Subcutaneous adipose tissue (tissue), 4 donors: Measurements from ENCODE around the gene NEK4. TPM values are rescaled to one million over a fixed set of nuclear protein-coding genes. Genes with fewer than 3 reads are reported as not detected.

ENCODE experiments used
- CTCF ChIP-seq: fragments of 450-650 bp; IDR thresholded peaks from one replicate; pipeline ENCODE4 v1.5.1; 2016; ENCODE audit warnings: low read depth, mild to moderate bottlenecking, control low read depth, antibody characterized with exemption, moderate library complexity
- total RNA-seq, 4 donors: library from RNA; depleted of rRNA; stranded (reverse); fragments of >200 nt; gene quantifications; one replicate each; pipeline ENCODE4 v1.1.0, GENCODE V29; 2016

Gene NEK4
- total RNA-seq, 4 donors from 2014 or later, result 9.0 to 18.4 (median 13.7) TPM

GRCh38 chr3:52792961-52793695, 22.4 kb upstream of the NEK4 start:
- no peak for TF ChIP-seq CTCF

GRCh38 chr3:52792413-52792812, 21.7 kb upstream of the NEK4 start:
- TF ChIP-seq CTCF, result no peak

GRCh38 chr3:52791928-52792327, 21.2 kb upstream of the NEK4 start:
- no peak for TF ChIP-seq CTCF

- no peak for TF ChIP-seq CTCF
These were observed 20.6 kb upstream of the NEK4 start for GRCh38 chr3:52791366-52791765.

GRCh38 chr3:52790741-52791140, 20.0 kb upstream of the NEK4 start:
- TF ChIP-seq CTCF, result no peak

GRCh38 chr3:52790337-52790736, 19.6 kb upstream of the NEK4 start:
- TF ChIP-seq CTCF, result no peak

GRCh38 chr3:52789746-52790040, 19.0 kb upstream of the NEK4 start:
- no peak for TF ChIP-seq CTCF
